ENCODE measurements around the gene MTHFR.

- no peak for TF ChIP-seq CTCF (IDR thresholded peaks at IDR 0.05)
- TF ChIP-seq POLR2A (IDR thresholded peaks at IDR 0.05) = no peak
Measured at GRCh38 chr1:11799896-11800295, 5.9 kb downstream of the MTHFR start.
